ENCODE data around the gene SOS2. TPM values are rescaled to one million over a fixed set of nuclear protein-coding genes. Genes with fewer than 3 reads are reported as not detected.

The SOS2 gene
- total and polyA plus RNA-seq, 2 of the 4 experiments (the other 2 are of a cell fraction), result 6.3 to 10.9 TPM

DNA sequence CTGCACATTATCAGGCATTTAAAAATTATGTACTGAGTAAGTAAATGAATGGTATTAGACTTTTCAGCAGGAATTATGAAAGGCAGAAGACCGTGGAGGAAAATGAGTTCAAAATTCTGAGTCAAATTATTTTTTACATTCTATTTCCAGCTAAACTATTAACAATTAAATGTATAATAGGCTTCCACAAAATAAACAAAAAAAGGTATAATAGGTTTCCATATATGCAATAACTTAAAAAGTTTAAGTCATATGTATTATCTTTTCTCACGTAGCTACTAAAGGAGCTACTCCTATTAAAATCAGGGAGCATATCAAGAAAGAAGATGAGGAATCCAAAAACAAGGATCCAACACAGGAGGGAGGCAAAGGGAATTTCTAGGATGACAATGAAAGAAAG is 103.6 kb downstream of the SOS2 start:
- no peaks in the 10 kb centered on the region; a peak in 1 of 4 replicates for H3K79me1 ChIP-seq (ENCODE audit: low read depth in 1 of 2, low read length in 2 of 2)
- no peak overlapping the region for H2BK20ac ChIP-seq (ENCODE audit: low read depth, low read length)
- H3K56ac ChIP-seq (ENCODE audit: extremely low read depth, insufficient read depth, low read length), result no peak overlapping the region
- in situ Hi-C loops (cut with MboI; ENCODE audit: low sequenced_read_pairs), result no loop called here
- H4K5ac ChIP-seq (ENCODE audit: low read depth, low read length), result no peak overlapping the region
- H3K27ac ChIP-seq (ENCODE audit: insufficient read depth, low read length), result no peak overlapping the region
- no CpG with 5 or more reads among the region's 2 CpGs for WGBS, 2 experiments (ENCODE audit: extremely low coverage in 2 of 2, insufficient read length in 1 of 2)
- H3K18ac ChIP-seq (ENCODE audit: low read depth, low read length), result no peak overlapping the region
- no peak overlapping the region for H2BK15ac ChIP-seq (ENCODE audit: low read depth, low read length)
- H3K4me3 ChIP-seq (ENCODE audit: insufficient read depth, low read depth, low read length), result no peak overlapping the region
- dilution Hi-C loops (cut with HindIII; ENCODE audit: low sequenced_read_pairs, unreplicated experiment), result no loop called here
- ChIA-PET CTCF (no interaction called here), POLR2A (ENCODE audit: unreplicated experiment) (no interaction called here)
- no peak overlapping the region for H3K4me2 ChIP-seq (ENCODE audit: low read depth, low read length)
- H3K14ac ChIP-seq (replicated peaks; ENCODE audit: low read depth, low read length), result no peak overlapping the region
- H2AK5ac ChIP-seq (ENCODE audit: low read depth, low read length), result no peak overlapping the region
- H2AFZ ChIP-seq (replicated peaks; ENCODE audit: low read length, poor library complexity), result no peak overlapping the region
- H4K20me1 ChIP-seq (ENCODE audit: insufficient read depth, low read length), result no peaks in the 10 kb centered on the region
- H3K36me3 ChIP-seq (ENCODE audit: control insufficient read depth, insufficient read depth, low read length), result peaks cover 16% of the 10 kb centered on the region
- no peak overlapping the region for H2BK120ac ChIP-seq (ENCODE audit: low read depth, low read length)
- no peak for TF ChIP-seq POLR2A (IDR thresholded peaks at IDR 0.05; ENCODE audit: low read depth, low read length)
- no peak for TF ChIP-seq SMC3 (IDR thresholded peaks at IDR 0.05; ENCODE audit: low read depth, low read length)
- no peak for TF ChIP-seq BHLHE40 (IDR thresholded peaks at IDR 0.05; ENCODE audit: low read depth, low read length)
- TF ChIP-seq NFE2L2 (IDR thresholded peaks at IDR 0.05; ENCODE audit: low read depth, low read length), result no peak
- TF ChIP-seq MAFK (IDR thresholded peaks at IDR 0.05; ENCODE audit: low read depth, low read length), result no peak
- TF ChIP-seq, protein P1, sequence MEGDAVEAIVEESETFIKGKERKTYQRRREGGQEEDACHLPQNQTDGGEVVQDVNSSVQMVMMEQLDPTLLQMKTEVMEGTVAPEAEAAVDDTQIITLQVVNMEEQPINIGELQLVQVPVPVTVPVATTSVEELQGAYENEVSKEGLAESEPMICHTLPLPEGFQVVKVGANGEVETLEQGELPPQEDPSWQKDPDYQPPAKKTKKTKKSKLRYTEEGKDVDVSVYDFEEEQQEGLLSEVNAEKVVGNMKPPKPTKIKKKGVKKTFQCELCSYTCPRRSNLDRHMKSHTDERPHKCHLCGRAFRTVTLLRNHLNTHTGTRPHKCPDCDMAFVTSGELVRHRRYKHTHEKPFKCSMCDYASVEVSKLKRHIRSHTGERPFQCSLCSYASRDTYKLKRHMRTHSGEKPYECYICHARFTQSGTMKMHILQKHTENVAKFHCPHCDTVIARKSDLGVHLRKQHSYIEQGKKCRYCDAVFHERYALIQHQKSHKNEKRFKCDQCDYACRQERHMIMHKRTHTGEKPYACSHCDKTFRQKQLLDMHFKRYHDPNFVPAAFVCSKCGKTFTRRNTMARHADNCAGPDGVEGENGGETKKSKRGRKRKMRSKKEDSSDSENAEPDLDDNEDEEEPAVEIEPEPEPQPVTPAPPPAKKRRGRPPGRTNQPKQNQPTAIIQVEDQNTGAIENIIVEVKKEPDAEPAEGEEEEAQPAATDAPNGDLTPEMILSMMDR (conservative IDR thresholded peaks at IDR 0.05; ENCODE audit: low read depth, low read length), result no peak
- no peak for TF ChIP-seq MXI1 (IDR thresholded peaks at IDR 0.05; ENCODE audit: borderline replicate concordance, low read depth, low read length)
- no peak for TF ChIP-seq RCOR1 (IDR thresholded peaks at IDR 0.05; ENCODE audit: insufficient replicate concordance, low read length)
- no peak for TF ChIP-seq CHD1 (IDR thresholded peaks at IDR 0.05; ENCODE audit: low read depth, low read length)
- no peak for TF ChIP-seq USF2 (IDR thresholded peaks at IDR 0.05; ENCODE audit: low read depth, low read length)
- TF ChIP-seq MAZ (IDR thresholded peaks at IDR 0.05; ENCODE audit: borderline replicate concordance, low read depth, low read length), result no peak
- TF ChIP-seq RAD21 (IDR thresholded peaks at IDR 0.05; ENCODE audit: low read length), result no peak
- TF ChIP-seq CEBPB (IDR thresholded peaks at IDR 0.05; ENCODE audit: low read depth, low read length), result no peak
- TF ChIP-seq, protein P2, sequence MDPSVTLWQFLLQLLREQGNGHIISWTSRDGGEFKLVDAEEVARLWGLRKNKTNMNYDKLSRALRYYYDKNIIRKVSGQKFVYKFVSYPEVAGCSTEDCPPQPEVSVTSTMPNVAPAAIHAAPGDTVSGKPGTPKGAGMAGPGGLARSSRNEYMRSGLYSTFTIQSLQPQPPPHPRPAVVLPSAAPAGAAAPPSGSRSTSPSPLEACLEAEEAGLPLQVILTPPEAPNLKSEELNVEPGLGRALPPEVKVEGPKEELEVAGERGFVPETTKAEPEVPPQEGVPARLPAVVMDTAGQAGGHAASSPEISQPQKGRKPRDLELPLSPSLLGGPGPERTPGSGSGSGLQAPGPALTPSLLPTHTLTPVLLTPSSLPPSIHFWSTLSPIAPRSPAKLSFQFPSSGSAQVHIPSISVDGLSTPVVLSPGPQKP (IDR thresholded peaks at IDR 0.05; ENCODE audit: borderline replicate concordance, low read depth, low read length), result no peak
- TF ChIP-seq RFX5 (IDR thresholded peaks at IDR 0.05; ENCODE audit: low read depth, low read length), result no peak
- no peak for TF ChIP-seq FOS (IDR thresholded peaks at IDR 0.05; ENCODE audit: low read depth, low read length)
- H3K4me1 ChIP-seq (ENCODE audit: control insufficient read depth, insufficient read depth, low read length), result no peaks in the 10 kb centered on the region
- DNase-seq, result no peak
- no peak overlapping the region for H4K91ac ChIP-seq (ENCODE audit: insufficient read depth, low read depth, low read length)
- no peak overlapping the region for H4K8ac ChIP-seq (ENCODE audit: low read depth in 2 of 2, low read length in 2 of 2)
- H3K9me1 ChIP-seq (ENCODE audit: insufficient read depth, low read length), result no peaks in the 10 kb centered on the region
- no peak overlapping the region for H3K9ac ChIP-seq (ENCODE audit: low read depth, low read length)
- no peaks in the 10 kb centered on the region for H3K9me3 ChIP-seq (ENCODE audit: control insufficient read depth, insufficient read depth, low read length)
- H2AK9ac ChIP-seq (replicated peaks; ENCODE audit: low read depth, low read length, poor library complexity), result no peak overlapping the region
- no peak for ATAC-seq (ENCODE audit: low read depth)
- H2BK5ac ChIP-seq (ENCODE audit: low read depth, low read length, poor library complexity, severe bottlenecking), result no peak overlapping the region
- H3K27me3 ChIP-seq (ENCODE audit: control insufficient read depth, insufficient read depth, low read length), result no peaks in the 10 kb centered on the region
- intact Hi-C loops (cut with micrococcal nuclease), result loop anchor here (5.0 kb wide), 1 partner anchor 39 kb away; no protein-coding TSS in a partner anchor
- no peak overlapping the region for H3K23ac ChIP-seq (ENCODE audit: low read depth, low read length)
- H3K4ac ChIP-seq (ENCODE audit: low read depth, low read length), result no peak overlapping the region
- BruUV-seq (replicated peaks), result no TSS peak
